ENCODE results near the gene PDGFD. TPM values are rescaled to one million over a fixed set of nuclear protein-coding genes. Genes with fewer than 3 reads are reported as not detected.

Gene PDGFD
- total RNA-seq, 1 donor from 2014 or later: 0.49 TPM

DNA sequence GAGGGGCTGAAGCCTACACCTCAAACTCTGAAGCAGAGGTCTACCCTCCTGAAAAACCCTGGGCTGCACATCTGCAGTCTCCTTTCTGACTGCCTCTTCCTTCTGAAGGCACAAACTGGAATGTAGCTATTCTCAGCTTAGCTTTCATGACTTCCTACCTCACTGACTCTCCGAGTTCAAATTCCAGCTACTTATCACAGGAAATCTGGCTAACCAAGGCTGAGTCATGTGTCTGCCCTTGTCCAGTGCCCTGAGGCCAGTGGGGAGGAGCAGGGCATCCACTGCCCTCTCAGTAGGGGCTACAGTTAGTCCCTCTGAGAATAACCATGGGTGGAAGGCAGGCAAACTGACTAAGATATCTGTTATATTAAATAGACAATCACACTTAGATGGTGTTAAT, 29.2 kb downstream of the PDGFD start:
- Mint-ChIP-seq H3K9me3 (ENCODE audit: unreplicated experiment) (no peaks in the 10 kb centered on the region), H3K36me3 (ENCODE audit: unreplicated experiment) (no peaks in the 10 kb centered on the region), H3K27ac (ENCODE audit: unreplicated experiment) (no peak overlapping the region)

DNA sequence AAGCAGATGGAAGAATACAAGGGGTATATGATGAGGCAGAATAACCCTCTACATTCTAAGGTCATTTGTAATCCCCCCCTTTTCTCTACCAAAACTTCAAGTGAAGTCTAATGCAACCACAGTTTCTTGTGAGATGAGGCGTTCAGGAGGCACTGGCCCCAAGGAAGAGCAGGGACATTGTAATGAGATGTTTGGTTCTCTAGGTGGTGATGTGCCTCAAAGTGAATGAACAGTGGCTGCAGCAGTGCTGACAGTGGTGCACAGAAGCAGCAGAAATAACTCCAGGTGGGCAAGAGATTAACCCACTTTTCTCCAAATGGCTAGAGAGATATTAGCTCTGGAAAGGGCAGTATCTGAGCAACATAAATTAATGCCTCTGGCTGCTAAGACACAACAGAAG, 33.8 kb downstream of the PDGFD start:
- Mint-ChIP-seq H3K27me3 (ENCODE audit: unreplicated experiment) (no peaks in the 10 kb centered on the region), H3K9me3 (ENCODE audit: unreplicated experiment) (no peaks in the 10 kb centered on the region), H3K27ac (ENCODE audit: unreplicated experiment) (no peak overlapping the region), H3K4me3 (ENCODE audit: unreplicated experiment) (no peak overlapping the region), H3K36me3 (ENCODE audit: unreplicated experiment) (no peaks in the 10 kb centered on the region), H3K4me1 (ENCODE audit: low read depth, unreplicated experiment) (peaks cover 1% of the 10 kb centered on the region)
- DNase-seq: no peak
- TF ChIP-seq, protein P1, sequence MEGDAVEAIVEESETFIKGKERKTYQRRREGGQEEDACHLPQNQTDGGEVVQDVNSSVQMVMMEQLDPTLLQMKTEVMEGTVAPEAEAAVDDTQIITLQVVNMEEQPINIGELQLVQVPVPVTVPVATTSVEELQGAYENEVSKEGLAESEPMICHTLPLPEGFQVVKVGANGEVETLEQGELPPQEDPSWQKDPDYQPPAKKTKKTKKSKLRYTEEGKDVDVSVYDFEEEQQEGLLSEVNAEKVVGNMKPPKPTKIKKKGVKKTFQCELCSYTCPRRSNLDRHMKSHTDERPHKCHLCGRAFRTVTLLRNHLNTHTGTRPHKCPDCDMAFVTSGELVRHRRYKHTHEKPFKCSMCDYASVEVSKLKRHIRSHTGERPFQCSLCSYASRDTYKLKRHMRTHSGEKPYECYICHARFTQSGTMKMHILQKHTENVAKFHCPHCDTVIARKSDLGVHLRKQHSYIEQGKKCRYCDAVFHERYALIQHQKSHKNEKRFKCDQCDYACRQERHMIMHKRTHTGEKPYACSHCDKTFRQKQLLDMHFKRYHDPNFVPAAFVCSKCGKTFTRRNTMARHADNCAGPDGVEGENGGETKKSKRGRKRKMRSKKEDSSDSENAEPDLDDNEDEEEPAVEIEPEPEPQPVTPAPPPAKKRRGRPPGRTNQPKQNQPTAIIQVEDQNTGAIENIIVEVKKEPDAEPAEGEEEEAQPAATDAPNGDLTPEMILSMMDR (IDR thresholded peaks at IDR 0.05; ENCODE audit: partially characterized antibody, unreplicated experiment): no peak

More for the DNA sequence above, 29.2 kb downstream of the PDGFD start:
- Mint-ChIP-seq H3K27me3 (ENCODE audit: unreplicated experiment) (no peaks in the 10 kb centered on the region), H3K4me1 (ENCODE audit: low read depth, unreplicated experiment) (no peaks in the 10 kb centered on the region), H3K4me3 (ENCODE audit: unreplicated experiment) (no peak overlapping the region)
- TF ChIP-seq, protein P1 (IDR thresholded peaks at IDR 0.05; ENCODE audit: partially characterized antibody, unreplicated experiment): no peak
- no peak for DNase-seq

DNA sequence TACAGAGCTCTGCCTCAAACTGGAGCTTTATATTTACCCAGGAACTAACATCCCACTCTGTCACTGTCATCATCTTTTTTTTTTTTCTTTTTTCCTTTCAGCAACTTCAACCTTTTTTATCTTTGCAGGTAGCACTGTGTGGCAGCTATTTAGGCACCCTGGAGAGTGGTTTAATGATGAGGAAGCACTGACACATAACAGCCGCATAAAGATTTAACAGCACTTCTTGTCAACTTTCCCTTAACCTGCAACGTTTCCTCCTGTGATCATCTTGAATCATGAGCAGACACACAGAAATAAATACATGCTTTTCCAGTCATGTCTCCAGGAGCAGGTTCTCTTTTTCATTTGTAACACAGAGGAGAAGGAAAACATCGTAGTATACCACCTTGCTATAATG, 34.8 kb downstream of the PDGFD start:
- H3K4me1 Mint-ChIP-seq (ENCODE audit: low read depth, unreplicated experiment): peaks cover 5% of the 10 kb centered on the region
- H3K36me3 Mint-ChIP-seq (ENCODE audit: unreplicated experiment): no peaks in the 10 kb centered on the region
- TF ChIP-seq, protein P1 (IDR thresholded peaks at IDR 0.05; ENCODE audit: partially characterized antibody, unreplicated experiment): no peak
- DNase-seq: no peak
- no peaks in the 10 kb centered on the region for H3K27me3 Mint-ChIP-seq (ENCODE audit: unreplicated experiment)
- H3K27ac Mint-ChIP-seq (ENCODE audit: unreplicated experiment): no peak overlapping the region
- H3K9me3 Mint-ChIP-seq (ENCODE audit: unreplicated experiment): no peaks in the 10 kb centered on the region
- H3K4me3 Mint-ChIP-seq (ENCODE audit: unreplicated experiment): no peak overlapping the region

DNA sequence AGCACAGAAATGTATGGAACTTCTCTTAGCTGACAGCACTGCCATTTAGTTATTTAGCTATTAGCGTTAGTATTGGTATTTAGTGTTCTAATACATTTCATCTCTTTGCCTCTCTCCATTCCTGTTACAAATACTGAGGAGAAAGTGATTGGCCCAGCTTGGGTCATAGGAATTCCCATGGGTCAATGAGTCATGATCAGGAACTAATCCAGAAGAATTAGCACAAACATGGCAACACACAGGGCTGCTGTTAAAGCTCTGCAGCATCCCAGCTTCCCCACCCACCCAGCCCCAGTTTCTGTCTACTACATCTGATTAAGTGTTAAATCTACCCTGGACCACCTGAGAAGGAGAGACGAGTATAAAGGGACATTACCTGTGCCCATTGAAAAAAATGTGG, 36.1 kb downstream of the PDGFD start:
- no peaks in the 10 kb centered on the region for H3K27me3 Mint-ChIP-seq (ENCODE audit: unreplicated experiment)
- H3K27ac Mint-ChIP-seq (ENCODE audit: unreplicated experiment): no peak overlapping the region
- DNase-seq: no peak
- no peak overlapping the region for H3K4me3 Mint-ChIP-seq (ENCODE audit: unreplicated experiment)
- no peaks in the 10 kb centered on the region for H3K36me3 Mint-ChIP-seq (ENCODE audit: unreplicated experiment)
- peaks cover 11% of the 10 kb centered on the region for H3K4me1 Mint-ChIP-seq (ENCODE audit: low read depth, unreplicated experiment)
- TF ChIP-seq, protein P1 (IDR thresholded peaks at IDR 0.05; ENCODE audit: partially characterized antibody, unreplicated experiment): no peak
- H3K9me3 Mint-ChIP-seq (ENCODE audit: unreplicated experiment): no peaks in the 10 kb centered on the region

DNA sequence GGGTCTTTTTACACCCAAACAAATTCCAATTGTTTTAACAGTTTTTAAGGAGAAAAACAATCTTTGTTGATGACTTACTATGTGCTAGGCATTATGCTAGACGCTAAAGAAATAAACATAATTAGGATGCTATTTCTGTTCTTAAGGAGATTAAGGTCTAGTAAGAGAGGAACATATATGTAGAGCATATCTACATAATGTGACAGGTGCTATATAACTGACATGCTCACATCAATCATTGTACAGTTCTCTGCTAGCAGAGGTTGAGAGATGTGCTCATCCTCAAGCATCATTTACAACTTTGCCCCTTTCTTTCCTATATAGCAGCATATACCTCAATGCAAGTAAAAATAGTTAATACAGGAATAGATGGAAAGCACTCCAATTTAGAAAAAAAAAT, 37.5 kb downstream of the PDGFD start:
- DNase-seq: no peak
- Mint-ChIP-seq H3K27me3 (ENCODE audit: unreplicated experiment) (no peaks in the 10 kb centered on the region), H3K9me3 (ENCODE audit: unreplicated experiment) (peaks cover 1% of the 10 kb centered on the region), H3K36me3 (ENCODE audit: unreplicated experiment) (no peaks in the 10 kb centered on the region), H3K27ac (ENCODE audit: unreplicated experiment) (no peak overlapping the region), H3K4me3 (ENCODE audit: unreplicated experiment) (no peak overlapping the region), H3K4me1 (ENCODE audit: low read depth, unreplicated experiment) (peaks cover 15% of the 10 kb centered on the region)
- TF ChIP-seq, protein P1 (IDR thresholded peaks at IDR 0.05; ENCODE audit: partially characterized antibody, unreplicated experiment): no peak
